Mucosa of descending colon (tissue), 3 donors: ENCODE results near the gene VPS26B. TPM values are rescaled to one million over a fixed set of nuclear protein-coding genes. Genes with fewer than 3 reads are reported as not detected.
"Not testable (repeated sequence)": the region's sequence is repeated elsewhere in the genome, so short reads cannot be mapped to it uniquely, and the experiment has no call there.

Source experiments
- ATAC-seq: fragments of 200-7000 bp; cut with Tn5 transposase; one replicate; pipeline ENCODE4 v1.9.1; 2020; ENCODE audit warnings: mild to moderate bottlenecking, moderate library complexity
- DNase-seq, 3 donors: peaks; one replicate each; pipeline ENCODE4 v3.0.0-alpha.2; 2020
- H3K36me3 ChIP-seq: fragments of 200-600 bp; one replicate; pipeline ENCODE4 v1.8.0; 2021; ENCODE audit warnings: low read depth, mild to moderate bottlenecking
- H3K4me1 ChIP-seq: fragments of 200-600 bp; one replicate; pipeline ENCODE4 v1.8.0; 2021; ENCODE audit warnings: low read depth, mild to moderate bottlenecking
- H3K4me3 ChIP-seq: fragments of 200-600 bp; one replicate; pipeline ENCODE4 v1.8.0; 2021; ENCODE audit warnings: mild to moderate bottlenecking
- H3K9me3 ChIP-seq: fragments of 200-600 bp; one replicate; pipeline ENCODE4 v1.8.0; 2021; ENCODE audit warnings: mild to moderate bottlenecking
- intact Hi-C, 2 donors: fragments of 100-400 bp; cut with DNase I in 1 of 2; cut with micrococcal nuclease in 1 of 2; formaldehyde crosslinking; loops; one replicate each; pipeline versions ENCODE4 v1.11.0 to v1.11.1; 2022; cut with DNase I, micrococcal nuclease
- total RNA-seq, 3 donors: library from RNA; stranded (reverse); fragmentation: NEBNext Ultra II Directional in 2 of 3; extraction: Animal tissue kit (Norgen Biotek cat#: 25700) in 2 of 3; gene quantifications; one replicate each; pipeline versions ENCODE4 v1.2.1 to v1.2.4, GENCODE V29; 2021 to 2023
- TF ChIP-seq, protein P1 (sequence below): fragments of 200-600 bp; IDR thresholded peaks from one replicate; pipeline ENCODE4 v1.8.0; 2022; ENCODE audit warnings: antibody characterized with exemption, mild to moderate bottlenecking
- donor health status: DM: no; HTN: no; CAD: no; lungs with moderate emphysema.
- donor health status: DM: no; HTN: no; CAD: no.
- donor health status: DM: no; HTN: yes; CAD: no.

The VPS26B gene
- total RNA-seq, 3 donors from 2014 or later, result 38.6 to 50.8 (median 47.5) TPM

DNA sequence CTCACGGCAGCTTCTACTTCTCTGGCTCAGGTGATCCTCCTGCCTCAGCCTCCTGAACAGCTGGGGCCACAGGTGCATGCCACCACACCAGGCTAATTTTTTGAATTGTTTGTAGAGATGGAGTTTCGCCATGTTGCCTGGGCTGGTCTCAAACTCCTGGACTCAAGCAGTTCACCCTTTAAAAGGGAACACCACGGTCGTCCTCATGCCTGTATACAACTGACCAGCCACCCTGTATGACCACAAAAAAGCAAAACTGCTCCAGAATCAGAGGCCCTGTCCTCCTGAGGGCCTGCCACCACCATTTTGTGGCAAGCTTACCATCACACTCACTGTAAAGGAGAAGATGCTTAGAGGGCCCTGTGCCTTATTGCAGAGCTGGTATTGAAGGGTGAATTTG is 53.9 kb downstream of the VPS26B start:
- Histone ChIP-seq H3K4me3 (no peak overlapping the region), H3K36me3 (no peaks in the 10 kb centered on the region), H3K4me1 (peaks cover 16% of the 10 kb centered on the region), H3K9me3 (no peaks in the 10 kb centered on the region)
- DNase-seq, result no peak
- no peak for ATAC-seq
- intact Hi-C loops, result no loop called here
- TF ChIP-seq, protein P1, sequence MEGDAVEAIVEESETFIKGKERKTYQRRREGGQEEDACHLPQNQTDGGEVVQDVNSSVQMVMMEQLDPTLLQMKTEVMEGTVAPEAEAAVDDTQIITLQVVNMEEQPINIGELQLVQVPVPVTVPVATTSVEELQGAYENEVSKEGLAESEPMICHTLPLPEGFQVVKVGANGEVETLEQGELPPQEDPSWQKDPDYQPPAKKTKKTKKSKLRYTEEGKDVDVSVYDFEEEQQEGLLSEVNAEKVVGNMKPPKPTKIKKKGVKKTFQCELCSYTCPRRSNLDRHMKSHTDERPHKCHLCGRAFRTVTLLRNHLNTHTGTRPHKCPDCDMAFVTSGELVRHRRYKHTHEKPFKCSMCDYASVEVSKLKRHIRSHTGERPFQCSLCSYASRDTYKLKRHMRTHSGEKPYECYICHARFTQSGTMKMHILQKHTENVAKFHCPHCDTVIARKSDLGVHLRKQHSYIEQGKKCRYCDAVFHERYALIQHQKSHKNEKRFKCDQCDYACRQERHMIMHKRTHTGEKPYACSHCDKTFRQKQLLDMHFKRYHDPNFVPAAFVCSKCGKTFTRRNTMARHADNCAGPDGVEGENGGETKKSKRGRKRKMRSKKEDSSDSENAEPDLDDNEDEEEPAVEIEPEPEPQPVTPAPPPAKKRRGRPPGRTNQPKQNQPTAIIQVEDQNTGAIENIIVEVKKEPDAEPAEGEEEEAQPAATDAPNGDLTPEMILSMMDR, result no peak

DNA sequence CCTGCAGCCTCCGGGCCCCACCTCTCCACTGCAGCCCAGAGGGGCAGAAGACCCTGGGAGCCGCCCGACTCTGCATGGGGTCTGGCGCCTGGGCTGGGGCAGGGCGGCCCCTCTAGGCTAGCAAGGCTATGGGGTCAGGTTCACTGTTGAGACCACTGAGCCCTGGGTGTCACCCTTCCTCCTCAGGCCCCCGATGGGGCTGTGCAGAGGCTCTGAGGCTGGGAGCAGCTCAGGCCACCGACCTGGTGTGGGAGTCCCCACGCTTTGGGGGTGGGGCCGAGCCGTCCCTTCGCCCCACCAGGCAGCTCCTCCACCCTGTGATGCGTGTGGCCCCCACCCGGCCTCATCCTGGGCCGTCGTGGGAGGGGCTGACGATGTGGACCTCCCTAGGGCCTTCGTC is 57.2 kb downstream of the VPS26B start:
- intact Hi-C loops, H3K36me3 ChIP-seq, DNase-seq, H3K9me3 ChIP-seq, ATAC-seq, H3K4me3 ChIP-seq, H3K4me1 ChIP-seq: not testable (repeated sequence)

DNA sequence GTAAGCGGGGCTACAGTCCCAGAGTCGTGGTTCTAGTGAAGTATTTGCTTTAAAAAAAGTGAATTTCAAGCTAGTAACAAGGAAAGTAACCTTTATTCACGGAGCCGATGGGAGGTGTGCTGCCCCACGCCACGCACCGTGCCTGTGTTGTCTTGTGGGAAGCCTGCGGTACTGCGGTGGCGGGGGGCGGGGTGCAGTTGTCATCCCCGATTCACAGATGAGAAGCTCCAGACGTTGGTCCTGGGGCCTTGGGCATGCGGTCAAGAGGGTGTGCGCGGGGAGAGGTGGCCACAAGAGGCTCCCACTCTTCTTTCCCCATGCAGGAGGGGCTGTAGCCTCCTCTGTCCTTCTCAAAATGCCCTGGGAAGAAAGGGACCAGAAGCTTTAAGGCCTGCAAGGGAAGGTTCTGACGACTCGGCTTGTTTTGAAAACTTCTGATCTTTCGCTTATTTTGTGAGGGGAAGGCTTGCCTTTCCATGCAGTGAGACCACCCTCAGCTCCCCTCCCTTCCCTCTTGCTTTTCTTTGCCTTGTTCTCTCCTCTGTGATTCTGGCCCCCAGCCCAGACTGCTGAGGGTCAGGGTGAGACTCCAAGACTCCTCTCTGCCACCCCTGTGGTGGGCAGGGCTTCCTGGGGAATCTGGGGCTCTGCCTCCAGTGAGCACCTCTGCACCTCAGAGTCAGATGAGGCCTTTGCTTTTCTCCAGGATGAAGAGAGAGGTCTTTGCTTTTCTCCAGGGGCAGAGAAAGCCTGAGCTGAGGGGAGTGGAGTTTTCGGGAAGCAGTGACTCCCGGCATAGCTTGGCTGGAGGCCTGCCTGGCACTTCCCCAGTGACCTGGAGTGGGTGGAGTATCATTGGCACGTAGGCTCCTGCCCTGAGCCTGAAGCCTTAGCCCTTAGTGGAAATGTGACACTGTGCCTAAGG is 57.9 kb downstream of the VPS26B start:
- DNase-seq (no peak), ATAC-seq (no peak)
- Histone ChIP-seq H3K4me3 (no peak overlapping the region), H3K9me3 (no peaks in the 10 kb centered on the region), H3K4me1 (no peaks in the 10 kb centered on the region), H3K36me3 (no peaks in the 10 kb centered on the region)
- TF ChIP-seq, protein P1, result no peak
- intact Hi-C loops, result no loop called here

- ATAC-seq (no peak), DNase-seq (no peak)
- intact Hi-C loops, result no loop called here
- H3K4me1 ChIP-seq, result no peaks in the 10 kb centered on the region
- H3K9me3 ChIP-seq, result no peaks in the 10 kb centered on the region
- H3K4me3 ChIP-seq, result no peak overlapping the region
- TF ChIP-seq, protein P1, result no peak
- no peaks in the 10 kb centered on the region for H3K36me3 ChIP-seq
These were observed 59.2 kb downstream of the VPS26B start for GRCh38 chr11:134283461-134284230.

DNA sequence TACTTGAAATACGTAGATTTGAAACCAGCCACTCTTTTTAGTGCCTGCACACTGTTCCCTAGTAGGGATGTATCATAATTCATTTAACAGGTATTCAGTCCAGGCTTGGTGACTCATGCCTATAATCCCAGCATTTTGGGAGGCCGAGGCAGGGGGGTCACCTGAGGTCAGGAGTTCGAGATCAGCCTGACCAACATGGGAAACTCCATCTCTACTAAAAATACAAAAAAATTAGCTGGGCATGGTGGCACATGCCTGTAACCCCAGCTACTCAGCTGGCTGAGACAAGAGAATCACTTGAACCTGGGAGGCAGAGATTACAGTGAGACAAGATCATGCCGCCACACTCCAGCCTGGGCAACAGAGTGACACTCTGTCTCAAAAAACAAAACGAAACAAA is 59.9 kb downstream of the VPS26B start:
- H3K4me1 ChIP-seq, intact Hi-C loops, DNase-seq, H3K36me3 ChIP-seq, H3K9me3 ChIP-seq, H3K4me3 ChIP-seq, ATAC-seq: not testable (repeated sequence)

GRCh38 chr11:134287561-134287960 is 63.1 kb downstream of the VPS26B start:
- Histone ChIP-seq H3K4me3 (no peak overlapping the region), H3K36me3 (no peaks in the 10 kb centered on the region), H3K9me3 (no peaks in the 10 kb centered on the region), H3K4me1 (no peaks in the 10 kb centered on the region)
- TF ChIP-seq, protein P1, result no peak
- intact Hi-C loops, result no loop called here
- DNase-seq, result no peak
- no peak for ATAC-seq
